Mesodermal cell (in vitro differentiated cells): ENCODE results near the gene PLA2G15.

Source experiments
- H3K27ac ChIP-seq: 2 replicates; pipeline ENCODE4 v1.7.0; 2013; ENCODE audit warnings: mild to moderate bottlenecking, low read depth, low read length, moderate library complexity; ENCODE audit not compliant: severe bottlenecking
- H3K36me3 ChIP-seq: 2 replicates; pipeline ENCODE4 v1.7.1; 2013; ENCODE audit warnings: mild to moderate bottlenecking, low read length, moderate library complexity; ENCODE audit not compliant: control insufficient read depth, insufficient read depth
- H3K4me1 ChIP-seq: one replicate; pipeline ENCODE4 v1.7.1; 2013; ENCODE audit warnings: mild to moderate bottlenecking, low read length; ENCODE audit not compliant: insufficient read depth, control insufficient read depth, poor library complexity, severe bottlenecking
- H3K4me3 ChIP-seq: 2 replicates; pipeline ENCODE4 v1.7.0; 2013; ENCODE audit warnings: low read length, control low read depth, mild to moderate bottlenecking; ENCODE audit not compliant: insufficient read depth, poor library complexity, severe bottlenecking; ENCODE audit errors: extremely low read depth
- H3K9me3 ChIP-seq: 2 replicates; pipeline ENCODE4 v1.7.1; 2013; ENCODE audit warnings: mild to moderate bottlenecking, low read length, moderate library complexity; ENCODE audit not compliant: control insufficient read depth
- WGBS, 2 experiments: methylation state at CpG; one replicate each; pipeline ENCODE4 v1.1.5; 2013; ENCODE audit warnings: missing lambda C conversion rate in 2 of 2; ENCODE audit not compliant: insufficient coverage in 2 of 2; 5-methylcytosine and 5-hydroxymethylcytosine counted together

PLA2G15 gene

GRCh38 chr16:68255712-68256111, 10.5 kb downstream of the PLA2G15 start:
- no peak overlapping the region for H3K27ac ChIP-seq
- H3K9me3 ChIP-seq, result no peaks in the 10 kb centered on the region
- WGBS, 2 experiments, result 95% methylated on average over 16 of the region's 18 CpGs
- peaks cover 25% of the 10 kb centered on the region for H3K36me3 ChIP-seq
- no peak overlapping the region for H3K4me3 ChIP-seq
- H3K4me1 ChIP-seq, result peaks cover 9% of the 10 kb centered on the region

- Histone ChIP-seq H3K9me3 (no peaks in the 10 kb centered on the region), H3K27ac (peak overlapping the region; percentile 74), H3K4me1 (peaks cover 9% of the 10 kb centered on the region), H3K36me3 (peaks cover 19% of the 10 kb centered on the region), H3K4me3 (no peak overlapping the region)
- 91 to 97% methylated on average over 5 to 6 of the region's 6 CpGs for WGBS, 2 experiments
Measured at GRCh38 chr16:68257251-68257905, 12.2 kb downstream of the PLA2G15 start.

GRCh38 chr16:68257906-68258800, 13.0 kb downstream of the PLA2G15 start:
- H3K36me3 ChIP-seq, result peaks cover 19% of the 10 kb centered on the region
- no peaks in the 10 kb centered on the region for H3K9me3 ChIP-seq
- WGBS, 2 experiments, result 83 to 98% methylated on average over 8 to 13 of the region's 13 CpGs
- H3K27ac ChIP-seq, result peak overlapping the region; percentile 74
- H3K4me1 ChIP-seq, result peaks cover 9% of the 10 kb centered on the region
- H3K4me3 ChIP-seq, result no peak overlapping the region

- 93% methylated on average over 26 to 27 of the region's 27 CpGs for WGBS, 2 experiments
- peaks cover 19% of the 10 kb centered on the region for H3K36me3 ChIP-seq
- no peak overlapping the region for H3K4me3 ChIP-seq
- peaks cover 12% of the 10 kb centered on the region for H3K4me1 ChIP-seq
- no peaks in the 10 kb centered on the region for H3K9me3 ChIP-seq
- H3K27ac ChIP-seq, result no peak overlapping the region
Measured at GRCh38 chr16:68259007-68259825, 14.0 kb downstream of the PLA2G15 start.

GRCh38 chr16:68263559-68264127, 18.5 kb downstream of the PLA2G15 start:
- H3K4me3 ChIP-seq, result peak overlapping the region; percentile 76
- H3K36me3 ChIP-seq, result peaks cover 20% of the 10 kb centered on the region
- H3K4me1 ChIP-seq, result peaks cover 10% of the 10 kb centered on the region
- H3K27ac ChIP-seq, result peak overlapping the region; percentile 97
- H3K9me3 ChIP-seq, result no peaks in the 10 kb centered on the region
- 47 to 54% methylated on average over 8 to 10 of the region's 11 CpGs for WGBS, 2 experiments

GRCh38 chr16:68264128-68265077, 19.2 kb downstream of the PLA2G15 start, which contains the start of gene SLC7A6:
SLC7A6 (plus strand) TSS chr16:68264526; CDS start chr16:68274727, 10,201 bp downstream.
- H3K4me1 ChIP-seq, result peaks cover 10% of the 10 kb centered on the region
- peaks cover 18% of the 10 kb centered on the region for H3K36me3 ChIP-seq
- 0% methylated on average over 85 to 121 of the region's 123 CpGs for WGBS, 2 experiments
- H3K27ac ChIP-seq, result peak within 1 kb of the TSS; percentile 97
- no peaks in the 10 kb centered on the region for H3K9me3 ChIP-seq
- H3K4me3 ChIP-seq, result peak within 1 kb of the TSS; percentile 76

GRCh38 chr16:68265078-68265920, 20.1 kb downstream of the PLA2G15 start:
- Histone ChIP-seq H3K36me3 (peaks cover 19% of the 10 kb centered on the region), H3K27ac (peak overlapping the region; percentile 97), H3K9me3 (no peaks in the 10 kb centered on the region), H3K4me1 (peaks cover 10% of the 10 kb centered on the region), H3K4me3 (peak overlapping the region; percentile 76)
- 6 to 15% methylated on average over 19 to 21 of the region's 23 CpGs for WGBS, 2 experiments

- 72 to 82% methylated on average over 2 to 3 of the region's 6 CpGs for WGBS, 2 experiments
- Histone ChIP-seq H3K4me1 (peaks cover 10% of the 10 kb centered on the region), H3K4me3 (no peak overlapping the region), H3K36me3 (peaks cover 37% of the 10 kb centered on the region), H3K27ac (no peak overlapping the region), H3K9me3 (no peaks in the 10 kb centered on the region)
Measured at GRCh38 chr16:68267612-68268405, 22.6 kb downstream of the PLA2G15 start.
